ENCODE data around the gene ABCB11.
A peak's percentile ranks its signal among the peaks of the same experiment; 100 is the strongest.
"Not testable (repeated sequence)": the region's sequence is repeated elsewhere in the genome, so short reads cannot be mapped to it uniquely, and the experiment has no call there.

Gene ABCB11

DNA sequence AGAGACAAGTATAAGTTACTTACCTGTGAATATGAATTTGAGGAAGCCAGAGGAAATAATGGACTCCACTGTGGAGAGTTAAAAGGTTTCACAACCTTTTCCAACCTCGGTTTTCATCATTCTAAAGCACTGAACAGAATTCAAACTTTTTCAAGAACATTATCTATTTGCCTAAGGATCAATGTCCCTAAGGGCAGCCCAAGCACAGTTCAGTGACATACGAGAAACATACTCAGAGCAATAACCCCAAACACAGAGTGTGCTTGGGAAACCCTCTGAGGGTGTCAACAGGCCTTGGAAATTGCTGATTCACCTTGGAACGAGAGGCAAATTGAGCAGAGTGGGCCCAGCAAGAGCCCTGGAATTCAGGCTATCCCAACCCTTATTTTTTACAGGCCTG is at the start of gene ABCB11:
Gene ABCB11, minus strand, starts transcription at position 123 of the 400 bp plus-strand sequence. CDS start 13,199 bp downstream, outside the sequence.
- no peak for DNase-seq

DNA sequence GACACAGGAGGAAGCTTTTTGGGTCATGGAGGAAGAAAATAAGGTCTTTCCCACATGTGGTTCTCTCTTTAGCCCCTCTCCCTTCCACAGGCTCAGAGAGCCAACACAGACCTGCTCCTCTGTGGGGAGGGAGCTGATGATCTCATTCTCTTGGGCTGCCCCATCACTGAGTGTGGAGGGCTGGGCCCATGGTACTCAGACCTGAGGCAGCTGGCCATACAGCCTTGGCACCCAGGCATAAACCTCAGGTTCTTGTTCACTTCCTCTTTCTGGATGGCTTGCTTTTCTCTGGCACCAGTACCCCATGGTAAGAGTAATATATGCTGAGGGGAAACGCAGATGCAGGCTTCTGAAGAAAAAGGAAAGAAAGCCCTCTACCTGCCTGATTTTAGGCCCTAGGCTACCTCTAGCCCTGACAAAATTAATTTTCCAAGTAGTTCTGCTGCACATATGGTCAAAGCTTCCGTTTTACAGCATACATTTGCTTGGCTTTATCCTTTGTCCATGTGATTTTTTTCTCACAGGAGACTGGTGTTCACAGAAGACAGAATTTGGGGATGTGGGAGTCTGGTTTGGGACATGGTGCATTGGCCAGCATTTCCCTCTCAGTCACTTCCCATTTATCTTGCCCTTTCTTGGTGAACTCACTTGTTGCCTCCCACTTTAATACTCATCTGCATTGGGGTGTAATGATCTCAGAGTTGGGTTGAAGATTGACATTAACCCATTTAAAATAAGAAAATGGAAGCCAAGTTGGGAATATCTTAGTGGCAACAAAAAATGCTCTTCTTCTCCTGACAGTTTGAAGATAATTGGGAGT is 49.3 kb upstream of the ABCB11 start:
- peak; percentile 79 for DNase-seq

DNA sequence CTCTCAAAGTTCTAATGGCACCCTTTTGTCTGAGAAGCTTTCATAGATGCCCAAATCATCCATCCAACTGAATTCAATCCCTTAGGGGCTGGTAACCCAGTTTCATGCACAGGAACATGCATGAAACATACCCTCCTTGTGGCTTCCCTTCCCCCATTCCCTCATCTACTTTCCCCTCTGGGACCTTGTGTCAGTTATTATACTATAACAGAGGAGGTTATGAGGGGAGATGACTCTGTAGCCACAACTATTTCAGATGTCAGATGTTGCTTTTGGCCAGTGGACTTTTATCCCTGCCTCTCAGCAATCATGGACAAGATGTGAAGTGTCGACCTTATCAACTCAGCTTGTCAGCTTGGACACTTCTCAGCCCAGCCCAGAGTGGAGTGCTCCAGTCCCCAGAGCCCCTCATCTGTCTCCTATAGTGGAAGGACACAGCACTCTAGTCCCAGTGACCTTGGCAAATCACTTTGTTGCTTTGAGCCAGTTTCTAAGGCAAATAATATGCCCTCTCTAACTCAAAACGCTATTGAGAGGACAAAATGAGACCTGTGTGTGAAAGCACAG is 46.6 kb upstream of the ABCB11 start:
- DNase-seq, result no peak

DNA sequence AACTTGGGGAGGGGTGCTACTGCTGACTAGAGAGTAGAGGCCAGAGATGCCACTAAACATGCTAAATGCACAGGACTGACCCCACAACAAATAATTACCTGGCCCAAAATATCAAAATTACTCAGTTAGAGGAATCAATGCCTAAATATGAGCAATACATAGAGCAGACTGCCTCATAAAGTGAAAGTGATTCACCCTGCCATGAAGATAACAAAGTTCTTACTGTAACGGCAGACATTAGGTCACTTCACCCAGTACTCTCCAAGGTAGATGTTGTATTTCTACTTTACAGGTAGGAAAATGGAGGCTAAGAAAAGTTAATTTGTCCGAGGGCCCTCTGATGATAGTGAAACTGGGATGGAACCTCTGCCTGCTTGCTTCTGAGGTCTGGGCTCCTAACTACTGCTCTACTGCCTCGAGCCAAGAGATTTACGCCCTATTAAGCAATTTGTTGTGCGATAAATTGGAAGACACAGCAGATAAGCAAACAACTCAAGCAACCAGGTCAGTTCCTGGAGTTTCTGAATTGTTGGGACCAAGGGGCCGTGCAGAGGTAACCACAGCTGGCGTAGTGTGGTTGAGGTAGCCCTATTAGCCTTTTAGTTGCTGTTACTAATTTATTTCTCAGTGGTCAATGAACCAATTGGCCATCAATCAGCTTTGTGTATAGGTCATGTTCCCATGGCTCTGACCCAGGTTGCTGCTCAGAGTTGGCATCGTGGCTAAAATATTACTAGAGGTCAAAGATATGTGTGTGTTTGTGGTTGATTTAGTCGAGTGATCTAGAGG is 43.0 kb upstream of the ABCB11 start:
- DNase-seq, result no peak

DNA sequence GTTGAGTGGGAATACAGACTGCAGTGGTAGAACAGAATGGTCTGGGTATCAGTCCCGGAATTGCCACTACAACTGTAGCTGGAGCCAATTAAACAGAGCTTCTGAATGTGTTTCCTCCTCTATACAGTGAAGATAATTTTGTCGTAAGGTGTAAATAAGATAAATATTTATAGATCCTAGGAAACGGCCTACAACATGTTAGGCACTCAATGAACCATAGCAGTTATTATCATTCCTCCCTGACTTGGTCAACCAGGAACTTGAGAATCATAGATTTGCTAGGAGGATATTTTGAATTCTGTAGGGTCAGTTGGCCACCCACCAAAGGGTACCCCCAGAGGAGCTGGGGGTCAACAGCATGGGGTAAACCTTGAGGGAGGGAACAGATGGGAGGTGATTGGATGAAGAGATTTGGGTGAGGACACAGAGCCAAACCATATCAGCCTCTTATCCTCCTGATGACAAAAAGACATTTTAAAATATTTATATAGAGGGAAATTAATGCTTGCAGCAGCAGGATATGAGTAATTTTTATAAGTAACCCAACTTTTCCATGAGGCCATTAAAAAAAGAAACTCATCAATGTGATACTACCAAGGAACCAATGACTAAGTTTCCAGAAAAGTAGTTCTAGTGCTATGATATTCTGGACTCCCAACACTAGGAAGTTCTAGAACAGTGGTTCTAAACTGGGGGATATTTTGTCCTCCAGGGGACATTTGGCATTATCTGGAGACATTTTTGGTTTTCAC is 42.3 kb upstream of the ABCB11 start:
- DNase-seq, result no peak

DNA sequence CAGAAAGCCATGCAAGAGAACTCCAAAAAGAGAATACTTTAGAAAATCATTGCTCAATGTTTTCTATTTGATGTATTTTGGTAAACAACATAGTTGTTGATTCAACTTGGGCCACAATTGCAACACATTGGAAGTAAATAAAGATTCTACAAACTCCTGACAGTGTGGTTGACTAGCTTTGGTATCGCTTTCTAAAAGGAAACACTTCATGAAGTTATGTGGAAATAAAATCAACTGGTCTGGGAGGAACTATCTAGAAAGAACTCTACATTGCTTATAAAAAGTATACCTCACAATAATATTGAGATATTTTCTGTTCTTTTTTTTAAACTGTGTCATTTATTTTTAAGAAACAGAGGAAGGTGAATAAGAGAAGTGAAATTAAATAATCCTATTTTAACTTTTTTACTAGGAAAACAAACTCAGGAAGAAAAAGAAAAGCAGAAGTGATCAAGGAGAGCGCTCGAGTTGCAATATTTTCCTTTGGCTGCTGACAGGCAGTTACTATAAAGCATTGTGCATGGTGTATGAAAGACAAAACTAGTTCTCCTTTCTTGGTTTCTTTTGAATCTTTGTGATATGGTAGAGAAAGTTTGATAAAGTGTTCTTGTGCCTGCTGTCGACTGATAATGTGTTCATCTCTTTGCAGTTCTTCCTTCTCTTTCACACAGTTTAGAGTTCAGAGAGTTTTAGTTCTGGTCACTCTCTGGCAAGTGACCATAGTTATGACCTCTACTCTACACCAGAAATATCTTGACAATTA is 41.2 kb upstream of the ABCB11 start:
- DNase-seq, result peak; percentile 38

DNA sequence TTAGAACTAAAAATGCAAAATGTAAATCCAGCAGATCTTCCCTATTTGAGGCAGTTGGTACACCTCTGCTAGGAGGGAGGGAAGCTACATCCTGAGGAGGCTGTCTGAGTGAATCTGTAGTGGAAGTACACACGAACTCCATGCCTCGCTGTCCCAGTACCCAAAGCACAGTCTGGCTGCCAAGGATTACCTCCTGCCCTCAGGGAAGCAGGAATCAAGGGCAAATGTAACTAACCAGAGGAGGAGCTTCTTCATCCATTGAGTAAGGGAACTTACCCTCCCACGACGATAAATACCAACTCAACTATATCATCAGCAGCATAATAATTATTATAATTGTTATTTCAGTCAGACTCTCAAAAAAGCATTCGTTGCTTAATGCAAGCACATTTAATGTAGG is 40.3 kb upstream of the ABCB11 start:
- no peak for DNase-seq

DNA sequence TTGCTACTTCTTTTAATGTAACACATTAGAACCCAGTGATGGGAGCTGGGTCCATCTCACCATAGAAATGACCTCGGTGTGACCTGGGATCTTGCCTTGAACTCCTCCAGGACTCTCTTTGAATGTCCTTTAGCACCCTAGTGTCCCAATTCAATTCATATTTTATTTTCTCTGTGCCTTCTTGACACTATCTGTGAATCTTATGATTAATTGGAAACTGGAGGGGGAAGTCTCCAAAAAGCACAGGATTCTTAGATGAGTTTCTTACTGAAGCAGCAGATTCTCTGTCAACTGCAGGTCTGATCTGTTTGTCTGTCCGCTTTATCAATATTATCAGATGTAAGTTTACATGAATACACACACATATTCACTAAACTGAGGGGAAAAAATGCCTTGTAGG is 38.7 kb upstream of the ABCB11 start:
- DNase-seq, result no peak

DNA sequence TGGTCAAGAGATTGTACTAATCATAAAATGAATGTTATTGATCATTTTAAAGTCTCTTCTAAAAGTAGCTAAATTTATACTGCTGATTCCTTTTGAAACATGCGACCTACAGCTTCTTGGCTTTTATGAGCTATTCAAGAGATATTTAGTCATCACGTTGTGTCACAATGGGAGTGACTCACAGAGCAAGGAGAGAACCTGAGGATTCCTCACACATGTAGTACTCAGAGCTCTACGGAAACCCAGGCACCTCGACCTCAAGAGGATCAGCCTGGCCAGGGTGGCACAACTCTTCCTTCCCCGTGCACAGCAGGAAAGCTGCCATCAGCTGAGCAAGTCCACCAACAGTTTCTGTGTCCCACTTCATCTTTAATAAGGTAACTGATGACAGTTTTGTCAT is 38.2 kb upstream of the ABCB11 start, which contains the start of gene DHRS9:
Gene DHRS9, plus strand, starts transcription at position 223 of the 400 bp plus-strand sequence. CDS start 12,019 bp downstream, outside the sequence.
- DNase-seq, result no peak

DNA sequence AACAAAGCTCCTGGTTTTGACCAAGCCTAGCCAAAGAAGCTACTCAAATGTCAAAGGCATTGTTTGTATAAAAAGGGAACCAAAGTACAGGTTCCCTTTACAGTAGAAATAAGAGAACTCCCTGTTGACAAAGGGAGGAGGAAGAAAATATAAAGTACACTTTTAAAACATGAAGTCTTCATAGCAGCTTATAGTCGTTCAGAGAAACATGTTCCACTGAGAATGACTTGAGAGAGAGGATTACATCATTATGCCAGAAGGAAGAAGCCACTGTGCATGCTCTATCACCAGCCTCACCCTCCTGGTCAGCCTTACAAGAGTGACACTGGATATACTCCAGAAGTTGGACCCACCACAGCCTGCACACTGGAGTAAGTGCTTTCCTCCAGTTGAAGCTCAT is 35.8 kb upstream of the ABCB11 start:
- no peak for DNase-seq

DNA sequence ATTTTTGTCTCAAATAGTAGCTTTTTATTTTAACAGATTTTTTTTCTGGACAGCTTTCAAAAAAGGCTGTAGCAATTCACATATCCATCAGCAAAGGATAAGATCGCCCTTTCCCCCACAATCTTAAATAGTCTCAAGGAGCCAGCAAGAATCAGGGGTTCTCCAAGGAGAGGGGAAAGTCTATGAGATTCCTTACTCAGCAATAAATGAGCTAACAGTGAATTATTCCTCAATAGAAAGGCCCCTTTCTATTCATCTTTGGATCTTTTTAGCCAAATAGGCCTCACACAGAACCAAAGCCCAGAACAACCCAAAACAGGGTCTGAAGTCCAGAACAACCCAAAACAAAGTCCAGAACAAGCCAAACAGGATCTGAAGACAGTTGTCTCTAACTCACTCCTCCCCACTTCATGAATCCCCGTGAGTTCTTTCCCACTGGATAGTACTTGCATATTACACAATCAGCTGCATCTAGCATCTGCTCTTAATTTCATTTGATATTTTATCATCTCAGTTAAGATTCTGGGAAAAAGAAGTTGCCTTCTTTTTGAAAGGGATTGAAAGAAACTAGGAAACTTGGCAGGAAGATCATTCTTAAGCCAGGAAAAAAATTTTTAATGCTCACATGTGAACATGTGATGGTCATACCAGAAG is 34.9 kb upstream of the ABCB11 start:
- DNase-seq, result no peak

DNA sequence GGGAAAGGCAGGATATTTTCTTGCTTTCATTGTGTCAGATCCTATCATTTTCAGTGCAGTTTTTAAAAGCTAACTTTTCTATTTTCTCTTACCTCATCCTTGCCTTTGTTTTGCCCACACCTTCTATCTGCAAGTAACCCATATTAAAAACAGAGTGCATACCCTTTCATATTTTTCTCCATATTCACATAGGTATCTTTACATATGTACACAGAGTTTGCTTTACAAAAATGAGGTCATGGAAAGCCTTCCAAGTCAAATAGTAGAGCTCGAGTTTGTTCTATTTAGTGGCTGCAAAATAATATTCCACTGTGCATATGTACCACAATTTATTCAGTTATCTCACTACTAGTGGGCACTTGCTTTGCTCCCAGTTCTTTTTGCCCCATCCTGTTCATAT is 34.3 kb upstream of the ABCB11 start:
- no peak for DNase-seq

DNA sequence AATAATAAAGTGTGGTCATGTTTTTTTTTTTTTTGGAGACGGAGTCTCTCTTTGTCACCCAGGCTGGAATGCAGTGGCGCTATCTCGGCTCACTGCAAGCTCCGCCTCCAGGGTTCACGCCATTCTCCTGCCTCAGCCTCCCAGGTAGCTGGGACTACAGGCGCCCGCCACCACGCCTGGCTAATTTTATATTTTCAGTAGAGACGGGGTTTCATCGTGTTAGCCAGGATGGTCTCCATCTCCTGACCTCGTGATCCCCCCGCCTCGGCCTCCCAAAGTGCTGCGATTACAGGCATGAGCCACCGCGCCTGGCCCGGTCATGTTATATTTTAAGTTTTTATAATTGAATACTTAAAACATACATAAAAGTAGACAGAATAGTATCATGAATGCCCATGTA is 33.1 kb upstream of the ABCB11 start:
- not testable (repeated sequence) for DNase-seq

DNA sequence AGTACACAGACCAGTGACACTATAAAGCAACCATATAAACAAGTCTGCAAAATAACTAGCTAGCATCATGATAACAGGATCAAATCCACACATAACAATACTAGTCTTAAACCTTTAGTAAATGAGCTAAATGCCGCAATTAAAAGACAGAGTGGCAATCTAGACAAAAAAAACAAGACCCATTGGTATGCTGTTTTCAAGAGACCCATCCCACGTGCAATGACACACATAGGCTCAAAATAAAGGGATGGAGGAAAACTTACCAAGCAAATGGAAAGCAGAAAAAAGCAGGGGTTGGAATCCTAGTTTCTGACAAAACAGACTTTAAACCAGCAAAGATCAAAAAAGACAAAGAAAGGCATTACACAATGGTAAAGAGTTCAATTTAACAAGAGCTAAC is 23.5 kb upstream of the ABCB11 start:
- not testable (repeated sequence) for DNase-seq

DNA sequence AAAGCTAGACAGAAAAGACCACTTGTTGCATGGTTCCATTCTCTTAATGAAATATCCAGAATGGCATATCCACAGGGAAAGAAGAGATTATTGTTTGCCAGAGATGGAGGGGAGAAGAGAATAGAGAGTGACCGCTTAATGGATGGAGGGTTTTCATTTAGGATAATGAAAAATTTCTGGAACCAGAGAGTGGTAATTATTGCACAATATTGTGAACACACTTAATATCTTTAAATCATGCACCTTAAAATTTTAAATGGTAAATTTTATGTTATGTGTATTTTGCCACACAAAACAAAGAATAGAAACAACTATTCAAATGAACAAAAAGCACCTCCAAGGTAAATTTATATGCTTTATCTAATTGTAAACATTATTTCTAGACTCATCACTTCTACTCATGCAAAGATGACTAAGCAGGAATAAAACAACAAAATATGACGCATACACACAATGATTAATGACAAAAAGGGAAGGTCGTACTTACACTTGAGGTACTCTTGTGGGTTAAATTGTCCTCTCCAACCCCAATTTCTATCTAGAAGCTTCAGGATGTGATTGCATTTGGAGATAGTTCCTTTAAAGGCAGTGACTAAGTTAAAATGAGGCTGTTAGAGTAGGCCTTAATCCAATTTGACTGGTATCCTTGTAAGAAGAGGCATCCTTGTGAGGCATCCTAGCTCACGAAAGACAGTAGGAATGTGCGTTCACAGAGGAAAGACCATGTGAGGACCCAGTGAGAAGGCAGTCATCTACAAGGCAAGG is 19.5 kb upstream of the ABCB11 start:
- DNase-seq, result no peak

DNA sequence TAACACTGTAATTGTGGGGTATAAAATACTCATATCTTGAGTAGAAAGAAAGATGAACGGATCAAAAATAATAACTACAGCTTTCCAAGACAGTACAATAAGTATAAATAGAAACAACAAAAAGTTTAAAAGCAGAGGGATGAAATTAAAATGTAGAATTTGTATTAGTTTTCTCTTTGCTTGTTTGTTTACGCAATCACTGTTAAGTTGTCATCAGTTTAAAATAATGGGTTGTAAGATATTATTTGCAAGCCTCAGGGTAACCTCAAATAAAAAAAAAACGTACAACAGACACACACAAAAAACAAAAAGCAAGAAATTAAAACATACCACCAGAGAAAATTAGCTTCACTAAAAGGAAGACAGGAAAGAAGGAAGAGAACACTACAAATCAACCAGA is 18.0 kb upstream of the ABCB11 start:
- DNase-seq, result no peak

DNA sequence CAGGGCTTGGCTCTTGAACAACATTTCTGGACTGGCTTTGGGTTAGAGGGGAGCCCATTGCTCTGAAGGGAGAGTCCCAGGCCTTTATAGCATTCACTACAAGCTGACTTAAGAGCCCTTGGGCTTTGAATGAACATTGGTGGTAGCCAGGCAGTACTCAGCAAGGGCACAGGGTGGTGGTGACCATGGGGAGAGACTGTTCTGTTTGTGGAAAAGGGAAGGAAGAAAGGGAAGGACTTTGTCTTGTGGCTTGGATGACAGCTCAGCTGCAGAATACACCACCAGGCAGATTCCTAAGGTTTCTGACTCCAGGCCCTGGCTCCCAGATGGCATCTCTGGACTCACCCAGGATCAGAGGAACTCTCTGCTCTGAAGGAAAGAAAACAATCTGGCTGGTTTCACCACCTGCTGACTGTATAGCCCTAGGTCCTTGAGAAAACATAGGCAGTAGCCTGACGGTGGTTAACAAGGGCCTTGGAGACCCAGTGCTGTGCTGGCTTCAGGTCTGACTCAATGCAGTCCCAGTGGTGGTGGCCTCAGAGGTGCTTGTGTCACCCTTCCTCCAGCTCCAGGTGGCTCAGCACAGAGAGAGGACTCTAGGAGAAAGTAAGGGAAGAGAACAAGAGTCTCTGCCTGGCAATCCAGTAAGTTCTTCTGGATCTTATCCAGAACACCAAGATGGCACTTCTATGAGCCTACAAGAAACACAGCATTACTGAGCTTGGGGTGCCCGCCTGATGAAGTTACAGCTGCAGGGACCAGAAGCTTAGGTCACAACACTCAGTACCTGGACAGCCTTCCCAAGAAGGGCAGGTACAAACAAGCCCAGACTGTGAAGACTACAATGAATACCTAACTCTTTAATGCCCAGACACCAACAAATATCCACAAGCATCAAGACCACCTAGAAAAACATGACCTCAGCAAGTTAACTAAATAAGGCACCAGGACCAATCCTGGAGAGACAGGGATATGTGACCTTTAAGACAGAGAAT is 16.4 kb upstream of the ABCB11 start:
- DNase-seq, result no peak

DNA sequence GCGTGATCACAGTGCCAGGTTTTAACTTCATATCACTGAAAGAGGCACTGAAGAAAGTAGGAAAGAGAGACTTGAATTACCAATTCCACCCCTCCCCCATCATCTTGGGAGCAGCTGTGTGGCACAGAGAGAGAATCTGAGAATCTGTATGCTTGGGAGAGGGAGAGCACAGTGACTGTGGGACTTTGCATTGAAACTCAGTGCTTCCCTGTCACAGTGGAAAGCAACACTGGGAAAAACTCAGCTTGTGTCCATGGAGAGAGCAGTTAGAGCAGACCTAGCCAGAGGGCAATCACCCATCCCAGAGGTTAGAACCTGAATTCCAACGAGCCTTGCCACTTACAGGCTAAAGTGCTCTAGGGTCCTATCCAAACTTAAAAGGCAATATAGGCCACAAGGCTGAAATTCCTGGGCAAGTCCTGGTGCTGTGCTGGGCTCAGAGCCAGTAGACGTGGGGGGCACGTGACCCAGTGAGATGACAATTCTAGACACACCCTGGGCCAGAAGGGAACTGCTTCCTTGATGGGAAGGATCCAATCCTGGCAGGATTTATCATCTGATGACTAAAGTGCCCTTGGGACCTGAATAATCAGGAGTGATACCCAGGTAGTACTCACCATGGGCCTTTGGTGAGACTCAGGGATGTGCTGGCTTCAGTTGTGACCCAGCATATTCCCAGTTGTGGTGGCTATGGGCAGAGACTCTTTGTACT is 15.5 kb upstream of the ABCB11 start:
- DNase-seq, result no peak

DNA sequence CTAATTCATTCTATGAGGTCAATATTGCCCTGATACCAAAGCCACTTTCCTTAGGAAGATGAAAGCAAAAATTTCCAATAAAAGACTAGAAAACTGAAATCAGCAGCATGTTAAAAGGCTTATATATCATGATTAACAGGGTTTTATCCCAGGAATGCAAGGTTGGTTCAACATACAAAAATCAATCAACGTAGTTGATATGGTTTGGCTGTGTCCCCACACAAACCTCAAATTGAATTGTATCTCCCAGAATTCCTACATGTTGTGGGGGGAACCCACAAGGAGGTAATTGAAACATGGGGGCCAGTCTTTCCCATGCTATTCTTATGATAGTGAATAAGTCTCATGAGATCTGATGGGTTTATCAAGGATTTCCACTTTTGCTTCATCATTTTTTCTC is 11.7 kb upstream of the ABCB11 start:
- DNase-seq, result no peak
